HCT116 (cell line): ENCODE results near the gene BRINP2. TPM values are rescaled to one million over a fixed set of nuclear protein-coding genes. Genes with fewer than 3 reads are reported as not detected.

Source experiments
- ATAC-seq: fragments of 200-7000 bp; cut with Tn5 transposase; 2 replicates; pipeline ENCODE4 v1.9.1; 2020; ENCODE audit warnings: mild to moderate bottlenecking, moderate library complexity
- BruUV-seq: library from RNA; stranded (reverse); fragments of 400-500 nt; replicated peaks from 2 replicates; lab custom pipeline; 2021; lab: Mats Ljungman, UMichigan
- CTCF ChIA-PET: fragments of 300-600 bp; sonication (Branson Sonifier 250); formaldehyde crosslinking; loops from one replicate; lab custom pipeline; 2021; ENCODE audit warnings: antibody characterized with exemption; lab: Charles Lee
- POLR2A ChIA-PET: fragments of 300-600, 350-600 bp; sonication (Branson Sonifier 250); formaldehyde crosslinking; loops from one replicate; lab custom pipeline; 2021; ENCODE audit warnings: antibody characterized with exemption; lab: Charles Lee
- RAD21 ChIA-PET, 2 experiments: fragments of 300-600 bp; sonication (Branson Sonifier 250); formaldehyde crosslinking; loops; one replicate each; lab custom pipeline; 2023; ENCODE audit warnings: low total read pairs in 2 of 2; ENCODE audit not compliant: uncharacterized antibody in 2 of 2, unreplicated experiment in 2 of 2, low non-redundant PET in 1 of 2; lab: Charles Lee
- DNase-seq: peaks from one replicate; pipeline ENCODE4 v3.0.0-alpha.2; 2010; ENCODE audit warnings: low read depth, low spot score
- H2AFZ ChIP-seq: fragments of 200-600 bp; shearing (Covaris generic), sonication (generic); 2 replicates; pipeline ENCODE4 v1.6.1; 2017; ENCODE audit warnings: low read depth, mixed run types, mixed read lengths, antibody characterized with exemption, low read length; ENCODE audit not compliant: poor library complexity, severe bottlenecking
- H3K27ac ChIP-seq: 2 replicates; pipeline ENCODE4 v1.5.1; 2012; ENCODE audit warnings: low read depth, low read length
- H3K27me3 ChIP-seq: fragments of 200-600 bp; sonication (generic); 2 replicates; pipeline ENCODE4 v1.6.1; 2016; ENCODE audit warnings: mixed run types, low read length, mixed read lengths; ENCODE audit not compliant: insufficient read depth
- H3K36me3 ChIP-seq, 2 experiments: fragments of 200-500 bp in 1 of 2; fragments of 200-600 bp in 1 of 2; sonication (Bioruptor generic) in 1 of 2; sonication (generic) in 1 of 2; 2 replicates each; pipeline versions ENCODE4 v1.5.1 to v1.6.1; 2014 to 2016; ENCODE audit warnings: low read length in 2 of 2, inconsistent platforms in 1 of 2, mixed read lengths in 1 of 2, mixed run types in 1 of 2; ENCODE audit not compliant: insufficient read depth in 2 of 2, control insufficient read depth in 1 of 2
- H3K4me1 ChIP-seq, 2 experiments: fragments of 200-600 bp in 1 of 2; sonication (generic) in 1 of 2; 2 replicates each; pipeline versions ENCODE4 v1.5.1 to v1.6.1; 2012 to 2017; ENCODE audit warnings: low read length in 2 of 2, inconsistent platforms in 1 of 2, mild to moderate bottlenecking in 1 of 2, mixed read lengths in 1 of 2, mixed run types in 1 of 2, moderate library complexity in 1 of 2; ENCODE audit not compliant: insufficient read depth in 2 of 2, control insufficient read depth in 1 of 2
- H3K4me2 ChIP-seq: fragments of 200-600 bp; sonication (generic); 2 replicates; pipeline ENCODE4 v1.6.1; 2017; ENCODE audit warnings: mixed run types, low read length, mixed read lengths
- H3K4me3 ChIP-seq, 2 experiments: fragments of 200-600 bp in 1 of 2; sonication (generic) in 1 of 2; replicated peaks in 1 of 2; 2 replicates each; pipeline ENCODE4 v1.5.1; 2011 to 2016; ENCODE audit warnings: low read length in 2 of 2, control low read depth in 1 of 2, low read depth in 1 of 2, mild to moderate bottlenecking in 1 of 2, mixed read lengths in 1 of 2, mixed run types in 1 of 2
- H3K79me2 ChIP-seq: fragments of 200-600 bp; sonication (generic); 2 replicates; pipeline ENCODE4 v1.6.1; 2017; ENCODE audit warnings: mild to moderate bottlenecking, mixed run types, low read length, moderate library complexity, mixed read lengths; ENCODE audit not compliant: insufficient read depth
- H3K9ac ChIP-seq: fragments of 200-600 bp; sonication (generic); 2 replicates; pipeline ENCODE4 v1.6.1; 2016; ENCODE audit warnings: low read length, mixed read lengths
- H3K9me2 ChIP-seq: fragments of 200-600 bp; sonication (generic), shearing (Covaris generic); 2 replicates; pipeline ENCODE4 v1.6.1; 2017; ENCODE audit warnings: mixed run types, mild to moderate bottlenecking, moderate library complexity; ENCODE audit not compliant: insufficient read depth
- H3K9me3 ChIP-seq, 2 experiments: fragments of 200-500 bp in 1 of 2; fragments of 200-600 bp in 1 of 2; sonication (Bioruptor generic) in 1 of 2; sonication (generic) in 1 of 2; 2 replicates each; pipeline ENCODE4 v1.6.1; 2014 to 2017; ENCODE audit warnings: low read length in 2 of 2, mixed read lengths in 2 of 2, inconsistent platforms in 1 of 2, low read depth in 1 of 2, mild to moderate bottlenecking in 1 of 2, mixed run types in 1 of 2, moderate library complexity in 1 of 2; ENCODE audit not compliant: control insufficient read depth in 1 of 2, insufficient read depth in 1 of 2
- H4K20me1 ChIP-seq: fragments of 200-600 bp; sonication (generic), shearing (Covaris generic); 2 replicates; pipeline ENCODE4 v1.6.1; 2017; ENCODE audit warnings: mixed run types, mild to moderate bottlenecking, moderate library complexity; ENCODE audit not compliant: insufficient read depth
- CBX3 ChIP-seq: IDR thresholded peaks from 2 replicates; pipeline ENCODE4 v1.6.1; 2012; ENCODE audit warnings: low read depth
- CEBPB ChIP-seq: IDR thresholded peaks from 2 replicates; pipeline ENCODE4 v1.6.1; 2012; ENCODE audit warnings: low read depth
- JUND ChIP-seq: IDR thresholded peaks from 2 replicates; pipeline ENCODE4 v1.6.1; 2012
- RAD21 ChIP-seq: IDR thresholded peaks from 2 replicates; pipeline ENCODE4 v1.6.1; 2012; ENCODE audit warnings: low read depth, mild to moderate bottlenecking
- SIN3A ChIP-seq: IDR thresholded peaks from 2 replicates; pipeline ENCODE4 v1.6.1; 2012; ENCODE audit warnings: low read depth
- TCF7L2 ChIP-seq: IDR thresholded peaks from 2 replicates; pipeline ENCODE4 v1.7.0; 2011; ENCODE audit warnings: borderline replicate concordance, inconsistent platforms; ENCODE audit not compliant: insufficient read depth, insufficient read length; ENCODE audit errors: extremely low read depth
- intact Hi-C: fragments of 100-400 bp; cut with micrococcal nuclease; formaldehyde crosslinking; loops from 2 replicates; pipeline ENCODE4 v1.10.0; 2022
- total RNA-seq: library from RNA; stranded (reverse); gene quantifications from one replicate; pipeline ENCODE4 v1.2.1, GENCODE V29; 2021; ENCODE audit not compliant: unreplicated experiment
- TF ChIP-seq, protein P1 (sequence below), 3 experiments: fragments of 200-600 bp in 1 of 3; sonication (generic) in 1 of 3; IDR thresholded peaks in 2 of 3; conservative IDR thresholded peaks in 1 of 3; 2 replicates each; pipeline ENCODE4 v1.5.1; 2012 to 2017; ENCODE audit warnings: low read depth in 2 of 3, low read length in 2 of 3, antibody characterized with exemption in 1 of 3, borderline replicate concordance in 1 of 3, control low read depth in 1 of 3, mild to moderate bottlenecking in 1 of 3, mixed read lengths in 1 of 3, mixed run types in 1 of 3, moderate library complexity in 1 of 3; ENCODE audit not compliant: insufficient read depth in 1 of 3
- TF ChIP-seq, protein P2 (sequence below): IDR thresholded peaks from 2 replicates; pipeline ENCODE4 v1.6.1; 2012
- TF ChIP-seq, protein P3 (sequence below): IDR thresholded peaks from 2 replicates; pipeline ENCODE4 v1.6.1; 2012

BRINP2 gene
- total RNA-seq, 1 experiment from 2014 or later = not detected

- intact Hi-C loops = no loop called here
These were observed 104.0 kb downstream of the BRINP2 start for GRCh38 chr1:177274687-177275211.

More at GRCh38 chr1:177274687-177275211, 104.0 kb downstream of the BRINP2 start:
- CTCF ChIA-PET = no interaction called here
- no peak overlapping the region for H3K9ac ChIP-seq
- no peak overlapping the region for H3K27ac ChIP-seq
- no peaks in the 10 kb centered on the region for H4K20me1 ChIP-seq
- BruUV-seq = no TSS peak
- no peak overlapping the region for H3K4me2 ChIP-seq
- H3K79me2 ChIP-seq = no peaks in the 10 kb centered on the region
- H3K9me3 ChIP-seq = no peaks in the 10 kb centered on the region
- no peak overlapping the region for H3K4me3 ChIP-seq
- TF ChIP-seq TCF7L2 (no peak), CBX3 (no peak), JUND (no peak), CEBPB (no peak), SIN3A (no peak), RAD21 (no peak)
- TF ChIP-seq, protein P1, sequence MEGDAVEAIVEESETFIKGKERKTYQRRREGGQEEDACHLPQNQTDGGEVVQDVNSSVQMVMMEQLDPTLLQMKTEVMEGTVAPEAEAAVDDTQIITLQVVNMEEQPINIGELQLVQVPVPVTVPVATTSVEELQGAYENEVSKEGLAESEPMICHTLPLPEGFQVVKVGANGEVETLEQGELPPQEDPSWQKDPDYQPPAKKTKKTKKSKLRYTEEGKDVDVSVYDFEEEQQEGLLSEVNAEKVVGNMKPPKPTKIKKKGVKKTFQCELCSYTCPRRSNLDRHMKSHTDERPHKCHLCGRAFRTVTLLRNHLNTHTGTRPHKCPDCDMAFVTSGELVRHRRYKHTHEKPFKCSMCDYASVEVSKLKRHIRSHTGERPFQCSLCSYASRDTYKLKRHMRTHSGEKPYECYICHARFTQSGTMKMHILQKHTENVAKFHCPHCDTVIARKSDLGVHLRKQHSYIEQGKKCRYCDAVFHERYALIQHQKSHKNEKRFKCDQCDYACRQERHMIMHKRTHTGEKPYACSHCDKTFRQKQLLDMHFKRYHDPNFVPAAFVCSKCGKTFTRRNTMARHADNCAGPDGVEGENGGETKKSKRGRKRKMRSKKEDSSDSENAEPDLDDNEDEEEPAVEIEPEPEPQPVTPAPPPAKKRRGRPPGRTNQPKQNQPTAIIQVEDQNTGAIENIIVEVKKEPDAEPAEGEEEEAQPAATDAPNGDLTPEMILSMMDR (IDR thresholded peaks at IDR 0.05 in 2 of 3, conservative IDR thresholded peaks at IDR 0.05 in 1 of 3; ENCODE audit: borderline replicate concordance in 1 of 3, insufficient read depth in 1 of 3, low read depth in 2 of 3, low read length in 2 of 3) = no peak
- TF ChIP-seq, protein P2, sequence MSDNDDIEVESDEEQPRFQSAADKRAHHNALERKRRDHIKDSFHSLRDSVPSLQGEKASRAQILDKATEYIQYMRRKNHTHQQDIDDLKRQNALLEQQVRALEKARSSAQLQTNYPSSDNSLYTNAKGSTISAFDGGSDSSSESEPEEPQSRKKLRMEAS = no peak
- TF ChIP-seq, protein P3, sequence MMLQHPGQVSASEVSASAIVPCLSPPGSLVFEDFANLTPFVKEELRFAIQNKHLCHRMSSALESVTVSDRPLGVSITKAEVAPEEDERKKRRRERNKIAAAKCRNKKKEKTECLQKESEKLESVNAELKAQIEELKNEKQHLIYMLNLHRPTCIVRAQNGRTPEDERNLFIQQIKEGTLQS = no peak
- TF ChIP-seq, all 23 proteins: peak for 0
- no peak overlapping the region for H2AFZ ChIP-seq
- DNase-seq (no peak), ATAC-seq (no peak)
- peaks cover 6% of the 10 kb centered on the region; the same call in 1 of the 2 replicates for H3K27me3 ChIP-seq
- H3K9me2 ChIP-seq = no peaks in the 10 kb centered on the region
- no peaks in the 10 kb centered on the region for H3K4me1 ChIP-seq
- ChIA-PET RAD21 (no interaction called here), POLR2A (no interaction called here)
- H3K36me3 ChIP-seq = no peaks in the 10 kb centered on the region
